Subcutaneous adipose tissue (tissue), 4 donors: ENCODE data around the gene SLBP. TPM values are rescaled to one million over a fixed set of nuclear protein-coding genes. Genes with fewer than 3 reads are reported as not detected.

Experiments used
- total RNA-seq, 4 donors: library from RNA; depleted of rRNA; stranded (reverse); fragments of >200 nt; gene quantifications; one replicate each; pipeline ENCODE4 v1.1.0, GENCODE V29; 2016
- TF ChIP-seq, protein P1 (sequence below): fragments of 450-650 bp; IDR thresholded peaks from one replicate; pipeline ENCODE4 v1.5.1; 2016; ENCODE audit warnings: low read depth, mild to moderate bottlenecking, control low read depth, antibody characterized with exemption, moderate library complexity

The SLBP gene
- total RNA-seq, 4 donors from 2014 or later = 33.2 to 41.1 (median 37.0) TPM

DNA sequence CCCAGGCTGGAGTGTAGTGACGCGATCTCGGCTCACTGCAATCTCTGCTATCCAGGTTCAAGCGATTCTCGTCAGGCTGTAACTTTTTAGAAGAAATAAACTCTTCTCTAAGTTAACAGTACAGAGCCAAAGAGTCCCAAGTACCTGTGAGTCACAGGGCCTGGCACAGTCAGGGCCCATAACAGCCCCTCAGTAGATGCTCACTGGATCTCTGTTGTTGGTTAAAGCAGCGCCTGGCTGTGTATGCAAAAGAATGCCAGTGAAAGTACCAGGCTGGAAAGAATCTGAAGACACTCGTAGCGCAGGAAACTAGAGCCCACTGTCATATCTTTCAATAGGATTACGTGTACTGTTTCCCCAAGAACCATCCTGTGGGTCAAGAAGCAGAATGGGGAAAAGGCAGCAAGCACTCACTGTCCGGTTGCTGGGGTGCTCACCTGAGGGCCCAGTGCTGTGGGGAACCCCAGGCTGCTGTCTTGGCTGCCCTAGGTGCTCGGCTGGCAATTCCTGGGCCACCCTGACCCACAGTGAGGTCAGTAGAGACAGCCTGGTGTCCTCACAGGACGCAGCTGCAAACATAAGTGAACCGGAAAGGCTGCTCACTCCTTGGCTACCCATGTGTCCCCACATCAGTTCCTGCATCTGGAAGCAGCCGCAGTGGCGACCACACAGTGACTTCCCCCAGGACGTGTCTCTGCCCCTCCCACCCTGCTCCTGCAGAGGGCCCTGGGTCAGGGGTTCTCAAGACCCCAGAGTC, 3.1 kb upstream of the SLBP start:
- TF ChIP-seq, protein P1, sequence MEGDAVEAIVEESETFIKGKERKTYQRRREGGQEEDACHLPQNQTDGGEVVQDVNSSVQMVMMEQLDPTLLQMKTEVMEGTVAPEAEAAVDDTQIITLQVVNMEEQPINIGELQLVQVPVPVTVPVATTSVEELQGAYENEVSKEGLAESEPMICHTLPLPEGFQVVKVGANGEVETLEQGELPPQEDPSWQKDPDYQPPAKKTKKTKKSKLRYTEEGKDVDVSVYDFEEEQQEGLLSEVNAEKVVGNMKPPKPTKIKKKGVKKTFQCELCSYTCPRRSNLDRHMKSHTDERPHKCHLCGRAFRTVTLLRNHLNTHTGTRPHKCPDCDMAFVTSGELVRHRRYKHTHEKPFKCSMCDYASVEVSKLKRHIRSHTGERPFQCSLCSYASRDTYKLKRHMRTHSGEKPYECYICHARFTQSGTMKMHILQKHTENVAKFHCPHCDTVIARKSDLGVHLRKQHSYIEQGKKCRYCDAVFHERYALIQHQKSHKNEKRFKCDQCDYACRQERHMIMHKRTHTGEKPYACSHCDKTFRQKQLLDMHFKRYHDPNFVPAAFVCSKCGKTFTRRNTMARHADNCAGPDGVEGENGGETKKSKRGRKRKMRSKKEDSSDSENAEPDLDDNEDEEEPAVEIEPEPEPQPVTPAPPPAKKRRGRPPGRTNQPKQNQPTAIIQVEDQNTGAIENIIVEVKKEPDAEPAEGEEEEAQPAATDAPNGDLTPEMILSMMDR = no peak

GRCh38 chr4:1714303-1715001, 2.3 kb upstream of the SLBP start:
- TF ChIP-seq, protein P1 = no peak

DNA sequence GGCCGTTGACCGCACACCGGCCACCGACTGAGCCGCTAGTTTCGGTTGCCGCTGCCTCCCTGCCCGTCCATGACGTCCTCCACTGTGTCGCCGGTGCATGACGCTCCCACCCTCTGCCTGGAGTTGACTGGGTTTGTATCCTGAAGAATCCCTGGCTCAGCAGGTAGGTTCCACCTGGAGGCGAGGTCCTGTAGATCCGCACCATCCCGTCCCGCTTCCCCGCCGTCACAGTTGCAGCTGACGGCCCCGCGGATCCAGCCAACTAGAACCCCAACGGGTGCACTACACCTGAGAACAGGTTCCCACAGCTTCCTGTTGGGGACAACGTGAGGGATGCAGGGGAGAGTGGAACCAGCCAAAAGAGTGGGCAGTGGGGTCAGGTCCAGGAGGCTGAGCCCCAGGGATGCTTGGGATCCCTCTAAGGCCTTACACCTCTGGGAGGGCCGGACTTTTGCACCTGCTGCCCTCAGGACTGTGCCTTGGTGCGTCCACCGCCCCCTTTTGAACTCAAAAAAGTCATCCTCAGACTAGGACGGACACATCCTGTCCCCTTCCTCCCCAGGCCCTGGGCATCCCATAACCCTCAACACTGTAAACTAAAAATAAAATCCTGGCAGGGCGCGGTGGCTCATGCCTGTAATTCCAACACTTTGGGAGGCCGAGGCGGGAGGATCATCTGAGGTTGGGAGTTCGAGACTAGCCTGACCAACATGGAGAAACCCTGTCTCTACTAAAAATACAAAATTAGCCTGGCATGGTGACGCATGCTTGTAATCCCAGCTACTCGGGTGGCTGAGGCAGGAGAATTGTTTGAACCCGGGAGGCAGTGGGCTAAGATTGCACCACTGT, 1.1 kb upstream of the SLBP start:
- TF ChIP-seq, protein P1 = no peak

GRCh38 chr4:1711571-1712215, 426 bp downstream of the SLBP start:
- TF ChIP-seq, protein P1 = no peak

- TF ChIP-seq, protein P1 = no peak
Measured at GRCh38 chr4:1711055-1711570, 1.0 kb downstream of the SLBP start.

- TF ChIP-seq, protein P1 = no peak
Measured at GRCh38 chr4:1708581-1708980, 3.5 kb downstream of the SLBP start.
